H1 (cell line): Measurements from ENCODE around the gene EDDM3A. TPM values are rescaled to one million over a fixed set of nuclear protein-coding genes. Genes with fewer than 3 reads are reported as not detected.

Experiments
- CTCF ChIA-PET: fragments of 300-600 bp; sonication (Branson Sonifier 250); formaldehyde crosslinking; loops from one replicate; lab custom pipeline; 2021; ENCODE audit not compliant: partially characterized antibody; lab: Charles Lee
- POLR2A ChIA-PET: fragments of 300-600 bp; sonication (Branson Sonifier 250); formaldehyde crosslinking; loops from one replicate; lab custom pipeline; 2021; ENCODE audit warnings: inconsistent platforms; ENCODE audit not compliant: partially characterized antibody; lab: Charles Lee
- DNase-seq, 2 experiments: peaks; one replicate each; pipeline versions ENCODE4 v3.0.0 to v3.0.0-alpha.2; 2010 to 2022; ENCODE audit warnings: low spot score in 2 of 2, low read depth in 1 of 2, mixed read lengths in 1 of 2
- FAIRE-seq: peaks from 2 replicates; lab custom pipeline; 2011; peaks lifted over from hg19 to GRCh38; lab: Jason Lieb, UNC
- H2AFZ ChIP-seq: 2 replicates; pipeline ENCODE4 v1.8.1; 2012; ENCODE audit warnings: low read length, inconsistent platforms
- H2AK5ac ChIP-seq: 2 replicates; pipeline ENCODE4 v1.6.1; 2013; ENCODE audit warnings: low read depth, low read length
- H2BK120ac ChIP-seq: replicated peaks from 2 replicates; pipeline ENCODE3; 2013; ENCODE audit warnings: low read depth, low read length, inconsistent platforms
- H2BK12ac ChIP-seq: 2 replicates; pipeline ENCODE4 v1.6.1; 2013; ENCODE audit warnings: low read depth, low read length
- H2BK15ac ChIP-seq: 2 replicates; pipeline ENCODE4 v1.6.1; 2013; ENCODE audit warnings: low read length
- H2BK20ac ChIP-seq: 2 replicates; pipeline ENCODE4 v1.6.1; 2013; ENCODE audit warnings: low read length
- H2BK5ac ChIP-seq: 2 replicates; pipeline ENCODE4 v1.6.1; 2013; ENCODE audit warnings: low read depth, low read length
- H3K14ac ChIP-seq: 2 replicates; pipeline ENCODE4 v1.6.1; 2013; ENCODE audit warnings: inconsistent platforms; ENCODE audit not compliant: insufficient read length
- H3K18ac ChIP-seq: 2 replicates; pipeline ENCODE4 v1.6.1; 2013; ENCODE audit warnings: low read length; ENCODE audit errors: extremely low read depth
- H3K23ac ChIP-seq: 2 replicates; pipeline ENCODE4 v1.6.1; 2013; ENCODE audit warnings: inconsistent platforms; ENCODE audit not compliant: insufficient read length
- H3K23me2 ChIP-seq: 2 replicates; pipeline ENCODE4 v1.6.1; 2013; ENCODE audit warnings: low read depth, low read length
- H3K27ac ChIP-seq: 2 replicates; pipeline ENCODE4 v1.6.1; 2011; ENCODE audit warnings: low read depth, low read length, inconsistent platforms
- H3K27me3 ChIP-seq, 4 experiments: replicated peaks in 1 of 4; 1 replicate in 1 of 4; 2 replicates in 3 of 4; pipeline versions ENCODE4 v1.6.1 to v1.8.1; 2011 to 2013; ENCODE audit warnings: low read length in 3 of 4, mild to moderate bottlenecking in 3 of 4, inconsistent platforms in 2 of 4, mixed read lengths in 2 of 4, moderate library complexity in 1 of 4; ENCODE audit not compliant: control insufficient read depth in 3 of 4, insufficient read depth in 3 of 4; ENCODE audit errors: extremely low read depth in 1 of 4
- H3K36me3 ChIP-seq, 4 experiments: 2 replicates each; pipeline versions ENCODE4 v1.6.1 to v1.8.1; 2011 to 2013; ENCODE audit warnings: mild to moderate bottlenecking in 4 of 4, low read length in 3 of 4, moderate library complexity in 2 of 4, control low read depth in 1 of 4, inconsistent platforms in 1 of 4; ENCODE audit not compliant: insufficient read depth in 4 of 4, control insufficient read depth in 2 of 4
- H3K4ac ChIP-seq: replicated peaks from 2 replicates; pipeline ENCODE3; 2013; ENCODE audit warnings: low read length, low read depth, mixed read lengths, inconsistent platforms; ENCODE audit not compliant: insufficient read length
- H3K4me1 ChIP-seq, 4 experiments: replicated peaks in 1 of 4; 1 replicate in 1 of 4; 2 replicates in 3 of 4; pipeline versions ENCODE4 v1.6.1 to v1.8.1; 2011 to 2013; ENCODE audit warnings: low read length in 3 of 4, inconsistent platforms in 2 of 4, mixed read lengths in 1 of 4; ENCODE audit not compliant: insufficient read depth in 4 of 4, control insufficient read depth in 3 of 4
- H3K4me2 ChIP-seq, 2 experiments: 2 replicates each; pipeline versions ENCODE4 v1.6.1 to v1.8.1; 2011 to 2013; ENCODE audit warnings: low read depth in 2 of 2, low read length in 2 of 2, control low read depth in 1 of 2, inconsistent platforms in 1 of 2, mild to moderate bottlenecking in 1 of 2; ENCODE audit not compliant: insufficient read depth in 1 of 2
- H3K4me3 ChIP-seq, 4 experiments: fragments of 200-600, 300-600 bp in 1 of 4; sonication (generic), shearing (Covaris generic), sonication (Bioruptor Twin) in 1 of 4; 2 replicates each; pipeline versions ENCODE4 v1.5.1 to v1.8.1; 2011 to 2016; ENCODE audit warnings: low read length in 4 of 4, low read depth in 3 of 4, control low read depth in 2 of 4, inconsistent platforms in 2 of 4, mild to moderate bottlenecking in 2 of 4, mixed read lengths in 1 of 4, moderate library complexity in 1 of 4; ENCODE audit not compliant: insufficient read depth in 2 of 4; ENCODE audit errors: extremely low read depth in 1 of 4
- H3K56ac ChIP-seq: replicated peaks from 2 replicates; pipeline ENCODE3; 2013; ENCODE audit warnings: low read depth, mild to moderate bottlenecking, mixed read lengths, low read length, inconsistent platforms; ENCODE audit not compliant: insufficient read length
- H3K79me1 ChIP-seq: 2 replicates; pipeline ENCODE4 v1.6.1; 2013; ENCODE audit warnings: low read depth, low read length, control low read depth
- H3K79me2 ChIP-seq, 2 experiments: 2 replicates each; pipeline versions ENCODE4 v1.6.1 to v1.8.1; 2012 to 2013; ENCODE audit warnings: low read length in 2 of 2, mild to moderate bottlenecking in 2 of 2, inconsistent platforms in 1 of 2; ENCODE audit not compliant: insufficient read depth in 2 of 2, control insufficient read depth in 1 of 2
- H3K9ac ChIP-seq, 4 experiments: replicated peaks in 1 of 4; 1 replicate in 1 of 4; 2 replicates in 3 of 4; pipeline versions ENCODE4 v1.6.1 to v1.8.1; 2011 to 2013; ENCODE audit warnings: low read depth in 3 of 4, low read length in 3 of 4, control low read depth in 2 of 4, mild to moderate bottlenecking in 2 of 4, moderate library complexity in 2 of 4, inconsistent platforms in 1 of 4; ENCODE audit errors: extremely low read depth in 1 of 4
- H3K9me3 ChIP-seq, 2 experiments: 2 replicates each; pipeline versions ENCODE4 v1.6.1 to v1.8.1; 2012 to 2013; ENCODE audit warnings: mild to moderate bottlenecking in 2 of 2, moderate library complexity in 2 of 2, control low read depth in 1 of 2, inconsistent platforms in 1 of 2, low read depth in 1 of 2, low read length in 1 of 2, mixed read lengths in 1 of 2; ENCODE audit not compliant: insufficient read depth in 2 of 2
- H4K20me1 ChIP-seq, 2 experiments: replicated peaks in 1 of 2; 2 replicates each; pipeline versions ENCODE3 to v1.8.1; 2011 to 2013; ENCODE audit warnings: inconsistent platforms in 2 of 2, low read length in 2 of 2, mild to moderate bottlenecking in 1 of 2; ENCODE audit not compliant: insufficient read depth in 2 of 2, control insufficient read depth in 1 of 2
- H4K5ac ChIP-seq: 2 replicates; pipeline ENCODE4 v1.6.1; 2013; ENCODE audit warnings: low read length, low read depth, mixed read lengths, inconsistent platforms; ENCODE audit not compliant: insufficient read length
- H4K8ac ChIP-seq: 2 replicates; pipeline ENCODE4 v1.8.0; 2013; ENCODE audit warnings: mild to moderate bottlenecking, moderate library complexity, low read length, inconsistent platforms; ENCODE audit not compliant: insufficient read depth; ENCODE audit errors: extremely low read depth
- H4K91ac ChIP-seq: replicated peaks from 2 replicates; pipeline ENCODE3; 2013; ENCODE audit warnings: low read length, mixed read lengths, inconsistent platforms; ENCODE audit not compliant: insufficient read length
- CBX8 ChIP-seq: fragments of 300-800, 300-1000 bp; sonication (generic); IDR thresholded peaks from 2 replicates; pipeline ENCODE4 v1.7.1; 2016; ENCODE audit warnings: low read depth, low read length, borderline replicate concordance
- JUN ChIP-seq: IDR thresholded peaks from 2 replicates; pipeline ENCODE4 v1.6.1; 2011; ENCODE audit warnings: low read depth, mild to moderate bottlenecking, improper control_type of control experiment, low read length
- RXRA ChIP-seq: IDR thresholded peaks from 2 replicates; pipeline ENCODE4 v1.6.1; 2011; ENCODE audit warnings: low read depth, mild to moderate bottlenecking, low read length, moderate library complexity; ENCODE audit not compliant: insufficient read depth
- SP1 ChIP-seq: IDR thresholded peaks from 2 replicates; pipeline ENCODE4 v1.6.1; 2011; ENCODE audit warnings: low read depth, low read length
- WGBS, 2 experiments: shearing (Covaris generic) in 1 of 2; methylation state at CpG; one replicate each; pipeline versions ENCODE4 v1.1.6 to v1.1.7; 2013 to 2015; ENCODE audit warnings: low lambda C conversion rate in 2 of 2, mixed read lengths in 2 of 2, inconsistent platforms in 1 of 2, low coverage in 1 of 2, missing lambda C conversion rate in 1 of 2; ENCODE audit not compliant: insufficient replicate concordance in 2 of 2, insufficient coverage in 1 of 2, insufficient read length in 1 of 2; ENCODE audit errors: extremely low coverage in 1 of 2, missing lambda C conversion rate in 1 of 2; 5-methylcytosine and 5-hydroxymethylcytosine counted together
- polyA plus RNA-seq, 7 experiments: library from polyadenylated mRNA; depleted of rRNA in 3 of 7; stranded (reverse) in 5 of 7; unstranded in 2 of 7; fragments of >200 nt in 5 of 7; fragments of 200-250 nt in 2 of 7; gene quantifications; 1 replicate in 5 of 7; 2 replicates in 1 of 7; 4 replicates in 1 of 7; pipeline versions ENCODE4 v1.2.1 to v1.2.3, GENCODE V29; 2011 to 2013; ENCODE audit warnings: missing spikeins in 2 of 7, mixed read lengths in 2 of 7
- total RNA-seq: library from RNA; stranded (reverse); fragmentation: NEBNext Ultra II Directional; extraction: Animal tissue kit (Norgen Biotek cat#: 25700); gene quantifications from 2 replicates; pipeline ENCODE4 v1.2.1, GENCODE V29; 2021

EDDM3A gene
- total and polyA plus RNA-seq, 2 of the 8 experiments (the other 6 are each of a cell fraction or from before 2014, with no cell fraction given): 0.09 TPM; not detected in 1

DNA sequence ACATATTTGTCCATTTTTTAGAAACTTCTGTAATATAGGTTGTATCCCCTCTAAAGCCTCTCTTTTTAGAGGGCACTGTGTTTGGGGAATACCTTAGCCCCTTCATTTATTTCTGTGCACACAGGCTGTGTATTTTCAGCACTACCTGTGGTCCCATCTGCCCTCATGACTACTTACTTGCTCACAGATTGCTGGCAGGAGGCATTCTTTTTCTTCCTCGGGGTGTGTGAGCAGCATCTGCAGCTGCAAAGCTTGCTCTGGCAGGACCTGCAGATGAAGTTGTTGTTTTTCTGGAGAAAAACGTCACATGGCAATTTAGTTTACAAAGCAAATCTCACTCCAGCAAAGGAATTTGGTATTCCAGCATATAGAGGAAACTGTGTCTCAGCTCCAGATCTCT, 32.8 kb upstream of the EDDM3A start:
- H3K27ac ChIP-seq: no peak overlapping the region
- 70% methylated on average over 2 of the region's 2 CpGs; no CpG with 5 or more reads in 1 of the 2 experiments for WGBS, 2 experiments
- no peak overlapping the region for H3K4ac ChIP-seq
- no peak overlapping the region for H3K56ac ChIP-seq
- H3K9me3 ChIP-seq: peaks cover 4 to 5% of the 10 kb centered on the region in 2 experiments; a peak in 1 of 4 replicates
- H2BK12ac ChIP-seq: no peak overlapping the region
- no peak for TF ChIP-seq CBX8
- TF ChIP-seq SP1: no peak
- TF ChIP-seq RXRA: no peak
- TF ChIP-seq JUN: no peak
- no peak overlapping the region for H3K23ac ChIP-seq
- ChIA-PET POLR2A (no interaction called here), CTCF (interaction anchor here (1.1 kb wide), 1 partner anchor 124 kb away, joined by 3 read pairs; no protein-coding TSS in a partner anchor)
- no peak overlapping the region for H3K18ac ChIP-seq
- H3K23me2 ChIP-seq: no peaks in the 10 kb centered on the region
- no peak overlapping the region for H3K14ac ChIP-seq
- H3K9ac ChIP-seq: no peak overlapping the region
- no peak overlapping the region for H4K91ac ChIP-seq
- peaks cover 0 to under 1% (median 0%) of the 10 kb centered on the region in 4 experiments; a peak in 1 of 7 replicates for H3K4me1 ChIP-seq
- no peak overlapping the region for H3K4me3 ChIP-seq
- H4K8ac ChIP-seq: no peak overlapping the region
- no peak overlapping the region for H3K4me2 ChIP-seq
- no peak overlapping the region for H2BK5ac ChIP-seq
- H3K36me3 ChIP-seq: no peaks in the 10 kb centered on the region
- H2AFZ ChIP-seq: no peak overlapping the region
- DNase-seq: no peak
- no peaks in the 10 kb centered on the region for H3K79me2 ChIP-seq
- no peaks in the 10 kb centered on the region for H4K20me1 ChIP-seq
- 0 out of 2 replicates have a peak overlapping the region, but pooled peaks have one; percentile 34 for H2BK20ac ChIP-seq
- H3K79me1 ChIP-seq: no peaks in the 10 kb centered on the region
- no peak overlapping the region for H4K5ac ChIP-seq
- no peak for FAIRE-seq
- no peak overlapping the region for H2BK120ac ChIP-seq
- H2AK5ac ChIP-seq: no peak overlapping the region
- no peak overlapping the region for H2BK15ac ChIP-seq
- peaks cover 0 to 1% (median 0%) of the 10 kb centered on the region in 4 experiments; a peak in 1 of 7 replicates for H3K27me3 ChIP-seq
